Parathyroid adenoma (tissue), 2 donors: ENCODE measurements around the gene ST6GALNAC1.
A peak's percentile ranks its signal among the peaks of the same experiment; 100 is the strongest.

Experiments
- H2AFZ ChIP-seq: fragments of 300-600 bp; sonication (generic); one replicate; pipeline ENCODE4 v1.7.0; 2017; ENCODE audit warnings: antibody characterized with exemption, mild to moderate bottlenecking
- H3K27ac ChIP-seq: fragments of 300-600 bp; sonication (generic); one replicate; pipeline ENCODE4 v1.7.0; 2017
- H3K27me3 ChIP-seq: fragments of 300-600 bp; sonication (generic); one replicate; pipeline ENCODE4 v1.7.0; 2017; ENCODE audit warnings: low read length; ENCODE audit not compliant: control insufficient read depth, insufficient read depth
- H3K36me3 ChIP-seq: fragments of 300-600 bp; sonication (generic); one replicate; pipeline ENCODE4 v1.7.0; 2017; ENCODE audit warnings: low read length; ENCODE audit not compliant: control insufficient read depth, insufficient read depth
- H3K4me1 ChIP-seq: fragments of 300-600 bp; sonication (generic); one replicate; pipeline ENCODE4 v1.7.0; 2017; ENCODE audit warnings: control low read depth
- H3K4me2 ChIP-seq: fragments of 300-600 bp; sonication (generic); one replicate; pipeline ENCODE4 v1.7.0; 2017; ENCODE audit warnings: low read length
- H3K4me3 ChIP-seq: fragments of 300-600 bp; sonication (generic); one replicate; pipeline ENCODE4 v1.7.0; 2017; ENCODE audit warnings: low read depth, low read length
- H3K79me2 ChIP-seq: fragments of 300-600 bp; sonication (generic); one replicate; pipeline ENCODE4 v1.7.0; 2017; ENCODE audit warnings: control low read depth
- H3K9ac ChIP-seq: fragments of 300-600 bp; sonication (generic); one replicate; pipeline ENCODE4 v1.7.0; 2017; ENCODE audit warnings: mild to moderate bottlenecking
- H3K9me3 ChIP-seq: fragments of 300-600 bp; sonication (generic); one replicate; pipeline ENCODE4 v1.7.0; 2017; ENCODE audit warnings: low read length; ENCODE audit not compliant: control insufficient read depth
- CTCF ChIP-seq: fragments of 300-600 bp; sonication (generic); IDR thresholded peaks from one replicate; pipeline ENCODE4 v1.7.0; 2017; ENCODE audit warnings: antibody characterized with exemption, mild to moderate bottlenecking
- donor health status: primary hyperparathyroidism.

The ST6GALNAC1 gene

DNA sequence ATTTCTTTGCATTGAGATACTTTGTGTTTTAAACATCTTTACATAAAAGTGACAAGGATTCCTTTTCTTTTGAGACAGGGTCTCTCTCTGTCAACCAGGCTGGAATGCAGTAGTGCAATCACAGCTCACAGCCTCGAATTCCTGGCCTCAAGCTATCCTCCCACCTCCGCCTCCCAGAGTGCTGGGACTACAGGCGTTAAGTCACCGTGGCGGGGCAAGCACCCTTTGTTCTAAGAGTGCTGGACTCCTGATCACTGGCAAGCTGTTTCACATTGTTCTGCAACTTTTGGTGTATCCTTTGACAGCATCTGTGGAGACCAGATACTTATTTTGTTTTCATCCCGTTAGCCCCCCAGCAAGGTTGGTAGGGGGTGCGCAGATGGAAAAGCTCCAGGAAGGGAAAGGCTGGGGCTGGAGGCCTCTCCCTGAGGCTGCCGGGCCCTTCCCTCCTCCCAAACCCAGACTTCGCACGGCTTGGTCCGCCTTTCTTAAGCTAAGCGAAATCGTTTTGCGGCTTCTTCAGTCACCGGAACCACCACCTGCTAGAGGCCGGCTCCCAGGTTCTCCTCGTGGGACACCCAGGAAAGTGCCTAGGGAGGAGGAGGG is 59.0 kb downstream of the ST6GALNAC1 start:
- Histone ChIP-seq H3K27me3 (no peaks in the 10 kb centered on the region), H3K9ac (no peak overlapping the region), H3K4me2 (peak overlapping the region; percentile 95), H3K79me2 (no peaks in the 10 kb centered on the region), H3K4me1 (no peaks in the 10 kb centered on the region), H3K9me3 (no peaks in the 10 kb centered on the region), H2AFZ (peak overlapping the region; percentile 68), H3K4me3 (peak overlapping the region; percentile 63), H3K36me3 (no peaks in the 10 kb centered on the region), H3K27ac (no peak overlapping the region)
- TF ChIP-seq CTCF = no peak

GRCh38 chr17:76582660-76583059 is 60.9 kb downstream of the ST6GALNAC1 start:
- no peak overlapping the region for H3K27ac ChIP-seq
- TF ChIP-seq CTCF = no peak

DNA sequence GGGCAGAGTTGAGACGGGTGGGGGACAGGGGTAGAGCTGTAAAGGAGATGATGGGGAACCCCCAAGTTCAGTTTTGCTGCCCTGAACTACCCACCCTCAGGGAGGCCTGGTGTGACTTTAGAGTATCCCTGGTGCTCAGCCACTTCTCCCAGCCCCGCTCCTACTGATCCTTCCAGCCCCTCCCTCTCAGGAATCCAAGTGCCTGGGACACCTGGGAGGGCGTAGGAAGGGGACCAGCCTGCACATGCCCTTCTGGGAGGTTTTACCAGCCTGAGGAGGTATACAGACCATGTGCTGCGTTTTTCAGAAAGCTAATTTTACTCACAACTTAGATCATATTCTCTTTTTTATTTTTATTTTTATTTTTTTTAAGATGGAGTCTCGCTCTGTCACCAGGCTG is 62.0 kb downstream of the ST6GALNAC1 start:
- H3K4me1 ChIP-seq = no peaks in the 10 kb centered on the region
- H3K9me3 ChIP-seq = no peaks in the 10 kb centered on the region
- H3K4me3 ChIP-seq = no peak overlapping the region
- no peak for TF ChIP-seq CTCF
- H3K27me3 ChIP-seq = no peaks in the 10 kb centered on the region
- no peaks in the 10 kb centered on the region for H3K79me2 ChIP-seq
- H3K27ac ChIP-seq = no peak overlapping the region
- H2AFZ ChIP-seq = no peak overlapping the region
- no peaks in the 10 kb centered on the region for H3K36me3 ChIP-seq
- no peak overlapping the region for H3K9ac ChIP-seq
- H3K4me2 ChIP-seq = no peak overlapping the region

More at GRCh38 chr17:76582660-76583059, 60.9 kb downstream of the ST6GALNAC1 start:
- H3K27me3 ChIP-seq = no peaks in the 10 kb centered on the region
- H3K9ac ChIP-seq = no peak overlapping the region
- no peaks in the 10 kb centered on the region for H3K9me3 ChIP-seq
- no peak overlapping the region for H3K4me2 ChIP-seq
- H3K79me2 ChIP-seq = no peaks in the 10 kb centered on the region
- no peaks in the 10 kb centered on the region for H3K36me3 ChIP-seq
- no peak overlapping the region for H2AFZ ChIP-seq
- H3K4me3 ChIP-seq = no peak overlapping the region
- no peaks in the 10 kb centered on the region for H3K4me1 ChIP-seq

DNA sequence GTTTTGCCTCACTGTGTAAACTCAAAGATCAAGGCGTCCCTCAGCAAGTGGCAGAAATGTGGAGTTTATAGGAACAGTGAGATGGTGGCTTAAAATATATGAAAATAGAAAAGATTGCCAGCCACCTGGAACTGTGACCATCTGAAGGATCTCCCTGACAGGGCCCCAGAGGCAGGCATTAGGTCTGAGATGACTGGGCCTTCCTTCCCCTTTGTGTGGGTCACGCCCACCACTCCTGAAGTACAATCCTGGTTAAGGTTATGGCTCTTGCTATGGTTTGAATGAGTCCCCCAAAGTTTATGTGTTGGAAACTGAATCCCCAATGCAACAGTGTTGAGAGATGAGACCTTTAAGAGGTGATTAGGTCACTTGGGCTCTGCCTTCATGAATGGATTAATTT is 64.3 kb downstream of the ST6GALNAC1 start:
- Histone ChIP-seq H3K4me2 (no peak overlapping the region), H3K4me3 (no peak overlapping the region), H3K27ac (no peak overlapping the region), H3K36me3 (no peaks in the 10 kb centered on the region), H3K9ac (no peak overlapping the region), H3K79me2 (no peaks in the 10 kb centered on the region), H3K27me3 (no peaks in the 10 kb centered on the region), H3K9me3 (no peaks in the 10 kb centered on the region), H3K4me1 (no peaks in the 10 kb centered on the region), H2AFZ (no peak overlapping the region)
- no peak for TF ChIP-seq CTCF

DNA sequence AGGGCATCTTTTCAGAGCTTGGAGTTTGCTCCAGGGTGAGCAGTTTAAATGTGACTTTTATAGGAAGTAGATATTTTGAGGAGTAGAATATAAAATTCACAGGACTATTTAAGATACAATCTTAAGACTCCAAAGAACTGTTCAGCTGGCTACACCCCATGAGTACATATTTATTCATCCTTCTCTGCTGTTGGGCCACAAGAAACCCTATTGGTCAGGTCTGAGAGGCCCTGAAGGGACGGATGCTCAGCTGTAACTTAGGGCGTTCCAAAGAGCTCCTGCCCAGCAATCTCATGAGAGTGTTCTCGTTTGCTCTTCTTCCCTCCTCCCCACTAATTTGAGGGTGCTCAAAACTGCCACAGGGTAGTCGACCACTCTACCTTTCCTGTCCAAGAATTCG is 65.2 kb downstream of the ST6GALNAC1 start:
- Histone ChIP-seq H2AFZ (no peak overlapping the region), H3K27ac (no peak overlapping the region)

More for the DNA sequence above, 65.2 kb downstream of the ST6GALNAC1 start:
- Histone ChIP-seq H3K9ac (no peak overlapping the region), H3K9me3 (no peaks in the 10 kb centered on the region), H3K4me2 (no peak overlapping the region), H3K27me3 (no peaks in the 10 kb centered on the region), H3K4me1 (no peaks in the 10 kb centered on the region), H3K79me2 (no peaks in the 10 kb centered on the region), H3K36me3 (no peaks in the 10 kb centered on the region), H3K4me3 (no peak overlapping the region)
- TF ChIP-seq CTCF = no peak
